Stimulated activated CD8-positive, alpha-beta memory T cell treated with anti-CD3 and anti-CD28 coated beads, Interleukin-12 subunit alpha, Interleukin-12 subunit beta, amount 100 ng/mL, for 24 hours (primary cell): ENCODE data around the gene DDX5.
"Not testable (repeated sequence)": the region's sequence is repeated elsewhere in the genome, so short reads cannot be mapped to it uniquely, and the experiment has no call there.

Experiments used
- DNase-seq: peaks from one replicate; pipeline ENCODE4 v3.0.0-alpha.2; 2020; ENCODE audit errors: extremely low read depth

The DDX5 gene

GRCh38 chr17:64507413-64507782 lies 1.3 kb upstream of the DDX5 start:
- DNase-seq, result no peak

- peak; percentile 91 for DNase-seq
These were observed 705 bp upstream of the DDX5 start, which contains the start of gene CEP95 for GRCh38 chr17:64506576-64507412. Gene CEP95, plus strand, starts transcription at chr17:64506977. Its CDS starts 121 bp downstream, at chr17:64507098.

GRCh38 chr17:64505340-64506200 lies 519 bp downstream of the DDX5 start:
- peak; percentile 59 for DNase-seq

GRCh38 chr17:64504769-64505339 lies 1.2 kb downstream of the DDX5 start:
- no peak for DNase-seq

GRCh38 chr17:64503821-64504768 lies 2.0 kb downstream of the DDX5 start:
- no peak for DNase-seq

- DNase-seq, result no peak
These were observed 2.7 kb downstream of the DDX5 start for GRCh38 chr17:64503341-64503740.

GRCh38 chr17:64502809-64503208 lies 3.3 kb downstream of the DDX5 start:
- DNase-seq, result no peak

- no peak for DNase-seq
These were observed 4.1 kb downstream of the DDX5 start for GRCh38 chr17:64502021-64502420.

- DNase-seq, result no peak
These were observed 5.0 kb downstream of the DDX5 start for GRCh38 chr17:64500862-64501765.

GRCh38 chr17:64500487-64500859 lies 5.6 kb downstream of the DDX5 start:
- no peak for DNase-seq

- DNase-seq, result no peak
These were observed 6.1 kb downstream of the DDX5 start for GRCh38 chr17:64499805-64500486.

- no peak for DNase-seq
These were observed 7.5 kb downstream of the DDX5 start for GRCh38 chr17:64498308-64499203.

GRCh38 chr17:64497565-64498035 lies 8.5 kb downstream of the DDX5 start:
- no peak for DNase-seq

- peak; percentile 95 for DNase-seq
These were observed 9.1 kb downstream of the DDX5 start, which contains the start of gene POLG2 for GRCh38 chr17:64496786-64497564. Gene POLG2, minus strand, starts transcription at chr17:64497054. Its CDS starts 86 bp downstream, at chr17:64496968.

GRCh38 chr17:64496348-64496785 lies 9.7 kb downstream of the DDX5 start:
- no peak for DNase-seq

- DNase-seq, result not testable (repeated sequence)
These were observed 10.8 kb downstream of the DDX5 start for GRCh38 chr17:64495300-64495699.

GRCh38 chr17:64494121-64494520 lies 12.0 kb downstream of the DDX5 start:
- no peak for DNase-seq
